C1 segment of cervical spinal cord (tissue), 14 donors: Measurements from ENCODE around the gene PAPPA.

Experiments used
- DNase-seq, 14 donors: peaks; one replicate each; lab custom pipeline; 2025; lab: John Stamatoyannopoulos, UW

PAPPA gene

GRCh38 chr9:116223926-116224325 is 70.3 kb downstream of the PAPPA start:
- DNase-seq: no peak

- DNase-seq: no peak
Measured at GRCh38 chr9:116230051-116230632, 76.6 kb downstream of the PAPPA start.

GRCh38 chr9:116232424-116233159 is 79.0 kb downstream of the PAPPA start:
- no peak for DNase-seq

- DNase-seq: no peak
Measured at GRCh38 chr9:116233160-116233530, 79.6 kb downstream of the PAPPA start.

GRCh38 chr9:116234081-116234480 is 80.5 kb downstream of the PAPPA start:
- DNase-seq: no peak

GRCh38 chr9:116236979-116237378 is 83.4 kb downstream of the PAPPA start:
- DNase-seq: no peak

GRCh38 chr9:116237456-116237855 is 83.9 kb downstream of the PAPPA start:
- no peak for DNase-seq

- no peak for DNase-seq
Measured at GRCh38 chr9:116238225-116238624, 84.6 kb downstream of the PAPPA start.

GRCh38 chr9:116238776-116239340 is 85.3 kb downstream of the PAPPA start:
- no peak for DNase-seq

GRCh38 chr9:116243708-116244107 is 90.1 kb downstream of the PAPPA start:
- DNase-seq: no peak

- no peak for DNase-seq
Measured at GRCh38 chr9:116247284-116247683, 93.7 kb downstream of the PAPPA start.

- DNase-seq: no peak
Measured at GRCh38 chr9:116247791-116248374, 94.3 kb downstream of the PAPPA start.

- DNase-seq: no peak
Measured at GRCh38 chr9:116250891-116251290, 97.3 kb downstream of the PAPPA start.

GRCh38 chr9:116251366-116251765 is 97.8 kb downstream of the PAPPA start:
- no peak for DNase-seq

GRCh38 chr9:116260531-116260930 is 106.9 kb downstream of the PAPPA start:
- no peak for DNase-seq

GRCh38 chr9:116262448-116262847 is 108.9 kb downstream of the PAPPA start:
- no peak for DNase-seq

GRCh38 chr9:116264361-116264760 is 110.8 kb downstream of the PAPPA start:
- no peak for DNase-seq

- DNase-seq: no peak
Measured at GRCh38 chr9:116267021-116267420, 113.4 kb downstream of the PAPPA start.

GRCh38 chr9:116269250-116269649 is 115.7 kb downstream of the PAPPA start:
- DNase-seq: no peak

GRCh38 chr9:116270546-116270945 is 117.0 kb downstream of the PAPPA start:
- DNase-seq: no peak

- no peak for DNase-seq
Measured at GRCh38 chr9:116271340-116271739, 117.7 kb downstream of the PAPPA start.

GRCh38 chr9:116271991-116272390 is 118.4 kb downstream of the PAPPA start:
- DNase-seq: no peak

- no peak for DNase-seq
Measured at GRCh38 chr9:116274293-116274692, 120.7 kb downstream of the PAPPA start.
